ENCODE results near the gene CFAP77.

Gene CFAP77

DNA sequence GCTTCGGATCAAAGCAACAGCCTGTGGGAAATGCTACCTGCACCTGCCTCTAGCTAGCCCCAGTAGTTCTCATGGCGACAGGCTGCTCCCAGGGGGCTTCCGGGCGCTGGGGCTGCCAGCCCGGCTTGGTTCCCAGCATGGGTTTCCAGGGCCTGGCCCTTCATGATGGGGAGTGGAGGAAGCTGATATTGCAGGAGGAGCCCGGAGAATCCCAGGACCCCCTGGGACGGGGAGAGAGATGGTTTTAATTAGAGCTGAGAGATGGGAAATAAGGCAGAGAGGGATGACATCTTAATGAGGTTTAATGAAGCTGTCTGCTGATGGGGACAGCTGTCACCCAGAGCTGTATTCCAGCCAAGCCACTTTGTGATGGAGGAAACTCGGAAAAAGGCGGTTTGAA is 78.6 kb downstream of the CFAP77 start:
- Histone ChIP-seq H3K9me3 (ENCODE audit: low read length) (peaks cover 9% of the 10 kb centered on the region), H3K4me1 (ENCODE audit: insufficient read depth, low read length) (peaks cover 23% of the 10 kb centered on the region), H3K27me3 (ENCODE audit: insufficient read depth, low read length) (no peaks in the 10 kb centered on the region), H3K4me3 (ENCODE audit: low read length) (no peak overlapping the region), H3K36me3 (ENCODE audit: insufficient read depth, low read length) (no peaks in the 10 kb centered on the region), H2AFZ (ENCODE audit: low read depth, low read length) (no peak overlapping the region)

DNA sequence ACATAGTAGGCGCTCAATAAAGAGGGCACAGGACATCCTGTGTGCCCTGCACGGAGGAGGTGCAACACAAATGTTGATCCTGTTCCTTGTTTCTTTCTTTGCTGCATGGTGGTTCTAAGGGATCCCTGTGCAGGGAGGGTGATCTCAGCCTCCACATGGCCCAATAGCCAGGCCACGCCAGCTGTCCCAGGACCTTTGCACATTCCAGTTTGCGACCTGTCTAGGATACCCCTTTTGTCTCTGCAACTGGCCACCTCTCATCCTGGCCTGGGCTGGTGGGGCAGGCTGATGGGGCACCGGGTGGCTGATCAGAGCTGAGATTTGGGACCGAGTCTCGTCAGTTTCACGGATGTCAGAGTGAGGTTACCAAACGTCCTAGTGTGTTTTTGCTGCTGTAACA is 79.5 kb downstream of the CFAP77 start:
- H3K4me1 ChIP-seq (ENCODE audit: insufficient read depth, low read length) = peaks cover 23% of the 10 kb centered on the region
- H2AFZ ChIP-seq (ENCODE audit: low read depth, low read length) = no peak overlapping the region
- H3K9me3 ChIP-seq (ENCODE audit: low read length) = peaks cover 9% of the 10 kb centered on the region
- no peaks in the 10 kb centered on the region for H3K27me3 ChIP-seq (ENCODE audit: insufficient read depth, low read length)
- no peaks in the 10 kb centered on the region for H3K36me3 ChIP-seq (ENCODE audit: insufficient read depth, low read length)
- no peak overlapping the region for H3K4me3 ChIP-seq (ENCODE audit: low read length)

DNA sequence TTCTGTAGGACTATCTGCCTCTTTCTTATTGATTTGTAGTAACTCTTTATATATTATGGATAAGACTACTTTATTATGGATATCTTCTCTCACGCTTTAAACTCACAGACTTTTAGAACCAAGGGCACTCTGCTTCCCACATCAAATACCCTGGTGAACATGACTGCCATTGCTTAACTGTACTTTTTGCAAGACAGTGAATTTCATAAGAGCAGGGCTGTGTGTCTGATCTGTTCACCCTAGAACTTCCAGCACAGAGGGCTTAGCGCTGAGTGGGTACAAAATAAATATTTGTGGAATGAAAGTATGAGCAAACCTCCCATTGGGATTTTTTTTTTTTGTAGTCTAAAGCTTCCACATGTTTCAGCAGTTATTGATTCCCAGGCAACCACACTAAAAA is 84.8 kb downstream of the CFAP77 start:
- H3K36me3 ChIP-seq (ENCODE audit: insufficient read depth, low read length) = no peaks in the 10 kb centered on the region
- H3K27me3 ChIP-seq (ENCODE audit: insufficient read depth, low read length) = no peaks in the 10 kb centered on the region
- no peak overlapping the region for H3K4me3 ChIP-seq (ENCODE audit: low read length)

DNA sequence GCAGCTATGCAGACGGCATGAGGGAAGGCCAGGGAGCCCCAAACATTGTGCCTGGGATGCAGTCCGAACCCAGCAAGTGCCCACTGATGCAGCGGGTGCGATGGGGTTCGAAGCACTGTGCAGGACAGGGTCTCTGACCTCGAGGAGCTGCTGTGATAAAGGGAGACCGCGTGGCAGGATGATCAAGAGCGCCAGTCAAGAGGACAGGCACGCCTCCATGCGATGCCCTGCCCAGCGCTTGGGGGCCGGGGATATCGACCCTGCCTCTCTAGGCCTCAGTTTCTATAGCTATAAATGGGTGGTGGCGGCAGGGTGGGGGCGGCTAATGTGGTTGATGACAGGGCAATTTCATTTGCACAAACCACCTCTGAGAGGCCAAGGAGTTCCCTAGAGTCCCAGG is 87.7 kb downstream of the CFAP77 start:
- Histone ChIP-seq H3K36me3 (ENCODE audit: insufficient read depth, low read length) (no peaks in the 10 kb centered on the region), H2AFZ (ENCODE audit: low read depth, low read length) (no peak overlapping the region), H3K9me3 (ENCODE audit: low read length) (peaks cover 5% of the 10 kb centered on the region), H3K27me3 (ENCODE audit: insufficient read depth, low read length) (no peaks in the 10 kb centered on the region), H3K4me1 (ENCODE audit: insufficient read depth, low read length) (peaks cover 14% of the 10 kb centered on the region), H3K4me3 (ENCODE audit: low read length) (no peak overlapping the region)

More for the DNA sequence above, 84.8 kb downstream of the CFAP77 start:
- Histone ChIP-seq H2AFZ (ENCODE audit: low read depth, low read length) (no peak overlapping the region), H3K4me1 (ENCODE audit: insufficient read depth, low read length) (peaks cover 14% of the 10 kb centered on the region), H3K9me3 (ENCODE audit: low read length) (peaks cover 9% of the 10 kb centered on the region)

DNA sequence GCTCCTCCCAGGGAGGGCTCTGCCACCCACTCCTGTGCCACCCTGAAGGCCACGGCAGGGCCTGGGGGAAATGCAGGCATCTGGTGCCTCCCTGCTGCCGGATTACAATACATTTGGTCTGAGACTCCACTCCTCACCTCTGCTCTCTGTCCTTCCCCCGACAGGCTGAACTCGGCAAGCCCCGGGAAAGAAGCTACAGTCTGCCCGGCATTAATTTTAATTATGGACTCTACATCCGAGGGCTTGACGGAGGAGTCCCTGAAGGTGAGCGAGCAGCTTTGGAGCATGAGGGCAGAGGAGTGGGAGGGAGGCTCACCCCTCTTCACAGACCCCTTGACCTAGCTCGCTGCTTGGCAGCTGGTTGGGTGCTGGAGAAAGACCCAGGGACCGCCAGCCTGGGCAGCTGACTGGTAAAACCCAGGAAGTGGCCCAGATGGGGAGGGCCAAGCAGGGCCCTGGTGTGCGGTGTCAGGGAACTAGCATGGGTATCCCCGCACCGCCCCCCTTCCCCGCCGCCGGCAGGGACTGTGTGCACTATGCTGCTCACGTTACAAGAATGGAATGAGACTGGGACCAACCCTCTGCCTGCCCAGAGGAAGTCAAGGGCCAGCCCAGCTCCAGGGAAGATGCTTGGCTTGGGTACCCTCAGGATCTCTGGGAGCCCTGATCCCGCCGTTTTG is 88.7 kb downstream of the CFAP77 start:
- Histone ChIP-seq H3K4me3 (ENCODE audit: low read length) (no peak overlapping the region), H3K36me3 (ENCODE audit: insufficient read depth, low read length) (no peaks in the 10 kb centered on the region), H3K27me3 (ENCODE audit: insufficient read depth, low read length) (no peaks in the 10 kb centered on the region), H2AFZ (ENCODE audit: low read depth, low read length) (no peak overlapping the region), H3K9me3 (ENCODE audit: low read length) (no peaks in the 10 kb centered on the region), H3K4me1 (ENCODE audit: insufficient read depth, low read length) (peaks cover 14% of the 10 kb centered on the region)

DNA sequence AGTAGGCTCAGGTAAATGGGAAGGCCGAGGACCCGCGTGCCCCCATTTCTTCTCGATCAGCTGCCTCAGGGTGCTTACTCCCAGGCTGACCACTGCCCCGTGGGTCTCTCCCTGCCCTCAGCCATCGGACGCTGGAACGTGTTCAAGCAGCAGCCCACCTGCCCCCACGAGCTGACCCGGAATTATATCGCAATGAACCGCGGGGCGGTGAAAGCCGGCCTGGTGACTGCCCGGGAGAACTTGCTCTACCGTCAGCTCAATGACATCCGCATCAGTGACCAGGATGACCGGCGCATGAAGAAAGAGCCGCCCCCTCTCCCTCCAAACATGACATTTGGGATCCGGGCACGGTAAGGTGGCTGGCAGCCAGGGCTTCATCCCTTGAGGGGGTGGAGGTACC is 89.2 kb downstream of the CFAP77 start:
- H3K27me3 ChIP-seq (ENCODE audit: insufficient read depth, low read length) = peaks cover 4% of the 10 kb centered on the region
- no peak overlapping the region for H2AFZ ChIP-seq (ENCODE audit: low read depth, low read length)
- no peak overlapping the region for H3K4me3 ChIP-seq (ENCODE audit: low read length)
- peaks cover 14% of the 10 kb centered on the region for H3K4me1 ChIP-seq (ENCODE audit: insufficient read depth, low read length)
- no peaks in the 10 kb centered on the region for H3K36me3 ChIP-seq (ENCODE audit: insufficient read depth, low read length)
- H3K9me3 ChIP-seq (ENCODE audit: low read length) = no peaks in the 10 kb centered on the region

DNA sequence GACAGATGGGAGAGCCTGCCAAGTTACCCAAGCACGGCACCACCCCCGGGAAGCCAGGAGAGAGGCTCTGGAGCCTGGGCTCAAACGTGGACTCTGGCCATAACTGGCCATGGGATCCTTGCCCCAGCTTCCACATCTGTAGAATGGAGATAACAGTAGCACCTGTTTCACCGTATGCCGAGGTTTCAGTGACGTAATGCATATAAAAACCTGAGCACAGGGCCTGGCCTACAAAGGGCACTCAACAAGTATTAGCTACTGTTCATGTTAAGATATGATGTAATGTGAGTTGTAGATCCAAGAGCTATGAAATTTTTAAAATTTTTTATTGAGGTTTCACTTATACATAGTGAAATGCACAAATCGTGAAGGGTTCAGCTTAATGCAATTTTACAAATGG is 90.2 kb downstream of the CFAP77 start:
- Histone ChIP-seq H3K36me3 (ENCODE audit: insufficient read depth, low read length) (no peaks in the 10 kb centered on the region), H3K4me1 (ENCODE audit: insufficient read depth, low read length) (peaks cover 14% of the 10 kb centered on the region), H3K27me3 (ENCODE audit: insufficient read depth, low read length) (peaks cover 9% of the 10 kb centered on the region), H3K9me3 (ENCODE audit: low read length) (no peaks in the 10 kb centered on the region), H2AFZ (ENCODE audit: low read depth, low read length) (no peak overlapping the region), H3K4me3 (ENCODE audit: low read length) (no peak overlapping the region)

DNA sequence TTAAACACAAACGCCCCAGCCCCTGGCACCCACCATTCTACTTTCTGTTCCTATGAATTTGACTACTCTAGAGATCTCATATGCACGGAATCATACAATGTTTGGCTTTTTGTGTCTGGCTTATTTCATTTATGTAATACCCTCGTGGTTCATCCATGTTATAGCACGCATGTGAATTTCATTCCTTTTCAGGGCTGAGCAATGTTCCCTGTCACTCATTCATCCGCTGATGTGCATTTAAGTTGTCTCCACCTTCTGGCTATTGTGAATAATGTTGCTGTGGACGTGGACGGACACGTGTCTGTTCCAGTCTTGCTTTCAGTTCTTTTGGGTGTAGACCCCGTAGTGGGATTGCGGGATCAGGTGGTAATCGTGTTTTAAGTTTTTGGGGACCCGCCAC is 92.5 kb downstream of the CFAP77 start:
- Histone ChIP-seq H3K4me1 (ENCODE audit: insufficient read depth, low read length) (peaks cover 14% of the 10 kb centered on the region), H3K4me3 (ENCODE audit: low read length) (no peak overlapping the region), H3K9me3 (ENCODE audit: low read length) (no peaks in the 10 kb centered on the region), H3K27me3 (ENCODE audit: insufficient read depth, low read length) (peaks cover 15% of the 10 kb centered on the region), H3K36me3 (ENCODE audit: insufficient read depth, low read length) (no peaks in the 10 kb centered on the region), H2AFZ (ENCODE audit: low read depth, low read length) (no peak overlapping the region)

DNA sequence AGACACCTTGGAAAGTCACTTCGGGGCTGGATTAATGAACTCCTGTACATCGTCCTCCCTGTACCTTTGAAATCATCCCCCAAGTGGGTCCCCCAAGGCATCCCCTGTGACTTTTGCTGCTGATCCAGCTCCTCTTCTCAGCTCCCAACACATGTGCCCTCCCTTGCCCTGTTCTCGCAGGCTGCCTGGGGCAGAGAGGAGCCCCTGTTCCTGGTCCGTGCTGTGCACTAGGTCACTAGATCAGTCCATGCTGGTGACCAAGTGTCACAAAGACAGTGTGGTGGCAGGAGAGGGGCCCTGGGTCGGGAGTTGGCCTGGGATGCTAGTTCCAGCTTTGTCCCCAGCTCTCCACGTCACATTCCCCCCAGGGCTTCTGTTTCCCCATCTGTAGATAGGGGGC is 93.1 kb downstream of the CFAP77 start:
- Histone ChIP-seq H3K36me3 (ENCODE audit: insufficient read depth, low read length) (no peaks in the 10 kb centered on the region), H3K9me3 (ENCODE audit: low read length) (no peaks in the 10 kb centered on the region), H2AFZ (ENCODE audit: low read depth, low read length) (no peak overlapping the region)

DNA sequence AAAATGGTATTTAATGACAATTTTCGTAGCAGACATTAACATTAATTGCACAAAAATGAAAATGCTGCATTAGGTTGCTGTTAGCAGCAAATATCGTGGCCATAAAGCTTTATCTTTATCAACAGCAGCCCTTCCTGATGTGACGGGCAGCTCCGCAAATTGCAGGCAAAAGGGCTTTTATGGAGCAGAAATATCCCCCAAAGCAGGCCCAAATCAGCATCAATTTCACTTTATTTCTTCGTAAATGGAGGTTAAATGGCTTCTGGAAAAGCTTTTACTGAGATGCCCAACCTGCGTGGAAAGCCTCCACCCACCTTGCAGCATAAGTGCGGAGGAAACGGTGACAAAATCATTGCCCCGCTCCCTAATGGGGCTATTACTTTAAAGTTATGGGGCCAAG is 94.5 kb downstream of the CFAP77 start:
- H3K36me3 ChIP-seq (ENCODE audit: insufficient read depth, low read length) = no peaks in the 10 kb centered on the region
- H3K4me1 ChIP-seq (ENCODE audit: insufficient read depth, low read length) = peaks cover 3% of the 10 kb centered on the region
- H3K4me3 ChIP-seq (ENCODE audit: low read length) = no peak overlapping the region
- no peak overlapping the region for H2AFZ ChIP-seq (ENCODE audit: low read depth, low read length)
- no peaks in the 10 kb centered on the region for H3K9me3 ChIP-seq (ENCODE audit: low read length)
- H3K27me3 ChIP-seq (ENCODE audit: insufficient read depth, low read length) = peaks cover 15% of the 10 kb centered on the region

More for the DNA sequence above, 93.1 kb downstream of the CFAP77 start:
- Histone ChIP-seq H3K4me1 (ENCODE audit: insufficient read depth, low read length) (peaks cover 15% of the 10 kb centered on the region), H3K4me3 (ENCODE audit: low read length) (no peak overlapping the region), H3K27me3 (ENCODE audit: insufficient read depth, low read length) (peaks cover 15% of the 10 kb centered on the region)

DNA sequence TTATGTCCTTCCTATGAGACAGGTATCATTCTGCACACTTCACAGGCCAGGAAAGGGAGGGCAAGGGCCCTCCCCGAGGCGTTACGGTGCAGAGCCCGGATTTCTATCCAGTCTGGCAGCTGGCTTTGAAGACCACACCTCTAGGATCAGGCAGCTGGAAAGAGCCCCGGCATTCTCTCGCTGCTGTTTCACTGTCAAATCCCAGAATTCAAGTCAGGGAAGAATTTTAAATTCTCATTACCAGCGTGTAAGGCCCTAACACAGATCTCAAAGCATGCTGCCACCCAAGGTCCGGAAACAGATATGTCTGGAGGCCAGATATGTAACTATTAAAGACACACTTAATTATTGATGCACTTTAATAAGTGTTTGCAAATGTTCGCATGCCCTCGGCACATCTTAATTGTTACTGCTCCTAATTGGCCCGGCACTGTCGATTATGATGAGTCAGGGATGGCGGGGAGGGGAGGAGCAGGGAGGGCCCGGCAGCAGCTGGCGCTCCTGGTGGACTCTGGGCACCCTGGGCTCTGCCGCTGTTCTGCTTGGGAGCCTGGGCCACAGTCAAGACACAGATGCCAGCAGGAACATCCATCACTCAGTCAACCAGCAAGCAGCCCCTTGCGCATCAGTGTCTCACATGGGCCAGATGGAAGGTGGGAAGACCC is 96.1 kb downstream of the CFAP77 start:
- Histone ChIP-seq H2AFZ (ENCODE audit: low read depth, low read length) (no peak overlapping the region), H3K9me3 (ENCODE audit: low read length) (no peaks in the 10 kb centered on the region), H3K4me1 (ENCODE audit: insufficient read depth, low read length) (peaks cover 2% of the 10 kb centered on the region), H3K36me3 (ENCODE audit: insufficient read depth, low read length) (no peaks in the 10 kb centered on the region), H3K27me3 (ENCODE audit: insufficient read depth, low read length) (peaks cover 21% of the 10 kb centered on the region), H3K4me3 (ENCODE audit: low read length) (no peak overlapping the region)

DNA sequence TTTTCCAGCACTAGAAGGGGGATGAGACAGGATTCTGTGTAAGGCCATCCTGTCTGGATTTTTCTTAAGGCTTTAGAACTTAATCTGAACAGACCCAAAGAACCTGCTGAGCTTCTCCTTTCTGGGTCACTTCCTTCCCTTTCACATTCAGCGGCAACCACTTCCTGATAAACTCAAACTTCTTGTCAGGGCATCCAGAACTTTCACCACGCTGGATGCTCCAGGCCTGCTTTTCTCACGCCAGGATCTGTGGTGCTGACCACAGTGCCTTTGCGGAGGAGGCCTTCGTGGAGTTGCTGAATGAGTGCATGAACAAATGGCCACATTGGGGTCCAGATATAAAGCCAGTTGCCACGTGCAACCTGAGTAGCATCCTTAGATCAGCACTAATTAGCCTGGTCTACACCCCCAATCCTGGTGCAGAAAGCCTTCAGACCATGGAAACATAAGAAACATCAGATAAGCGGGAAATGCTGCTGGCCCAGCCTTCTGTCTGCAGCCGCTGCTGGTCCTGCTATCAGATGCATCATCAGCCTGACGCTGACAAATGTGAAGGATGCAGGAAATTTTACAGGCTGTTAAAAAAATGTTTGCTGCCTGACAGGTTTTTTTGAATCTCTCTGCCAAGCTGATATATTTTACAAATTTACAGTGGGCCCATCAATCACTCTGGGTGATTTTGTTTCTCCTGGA is 97.1 kb downstream of the CFAP77 start:
- H2AFZ ChIP-seq (ENCODE audit: low read depth, low read length) = no peak overlapping the region
- peaks cover 23% of the 10 kb centered on the region for H3K27me3 ChIP-seq (ENCODE audit: insufficient read depth, low read length)
- peaks cover 2% of the 10 kb centered on the region for H3K4me1 ChIP-seq (ENCODE audit: insufficient read depth, low read length)
- no peaks in the 10 kb centered on the region for H3K36me3 ChIP-seq (ENCODE audit: insufficient read depth, low read length)
- H3K9me3 ChIP-seq (ENCODE audit: low read length) = no peaks in the 10 kb centered on the region
- H3K4me3 ChIP-seq (ENCODE audit: low read length) = no peak overlapping the region

DNA sequence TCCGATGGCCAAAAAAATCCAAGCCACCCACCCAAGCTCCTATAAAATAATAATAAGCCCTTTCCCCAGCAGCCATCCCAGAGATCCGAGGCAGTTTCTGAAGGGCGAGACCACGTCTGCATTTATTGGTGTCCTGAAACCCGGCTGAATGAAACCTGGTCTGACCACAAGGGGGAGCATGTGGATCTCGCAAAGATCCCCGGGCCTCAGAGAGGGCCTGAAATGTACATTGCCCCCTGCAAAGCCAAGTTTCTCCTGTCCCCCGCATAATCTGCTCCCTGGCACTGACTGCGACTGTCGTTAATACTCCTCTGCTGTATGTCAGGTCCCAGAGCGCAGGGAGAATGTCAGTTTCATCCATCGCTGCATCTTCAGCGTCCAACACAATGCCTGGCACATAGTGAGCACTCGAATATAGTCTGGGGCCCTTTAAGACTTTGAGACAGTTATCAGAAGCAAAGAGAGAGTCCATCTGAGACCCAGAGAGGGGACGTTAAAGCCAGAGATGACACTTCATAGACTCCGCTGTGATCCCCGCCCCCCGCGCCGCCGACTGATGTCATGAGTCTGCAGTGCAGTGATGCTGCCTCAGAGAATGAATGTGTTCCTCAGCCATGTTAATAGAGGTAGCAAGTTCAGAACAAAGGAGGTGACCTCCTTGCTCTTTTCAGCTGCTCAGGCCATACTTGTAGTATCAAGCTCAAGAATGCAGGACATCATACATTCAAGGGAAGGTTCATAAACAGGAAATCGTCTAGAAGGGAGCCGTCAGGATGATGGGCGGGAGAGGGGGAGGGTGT is 97.9 kb downstream of the CFAP77 start:
- peaks cover 2% of the 10 kb centered on the region for H3K4me1 ChIP-seq (ENCODE audit: insufficient read depth, low read length)
- no peaks in the 10 kb centered on the region for H3K36me3 ChIP-seq (ENCODE audit: insufficient read depth, low read length)
- H3K9me3 ChIP-seq (ENCODE audit: low read length) = no peaks in the 10 kb centered on the region
- H3K27me3 ChIP-seq (ENCODE audit: insufficient read depth, low read length) = peaks cover 23% of the 10 kb centered on the region
- no peak overlapping the region for H3K4me3 ChIP-seq (ENCODE audit: low read length)
- H2AFZ ChIP-seq (ENCODE audit: low read depth, low read length) = no peak overlapping the region
